Lower lobe of right lung (tissue), 2 donors: ENCODE results near the gene ASCC2. TPM values are rescaled to one million over a fixed set of nuclear protein-coding genes. Genes with fewer than 3 reads are reported as not detected.

Experiments used
- ATAC-seq, 2 donors: fragments of 200-7000 bp; cut with Tn5 transposase; one replicate each; pipeline ENCODE4 v1.9.1; 2020 to 2022; ENCODE audit warnings: mild to moderate bottlenecking in 2 of 2, moderate library complexity in 2 of 2
- DNase-seq: peaks from one replicate; pipeline ENCODE4 v3.0.0-alpha.2; 2020
- H3K27ac ChIP-seq: fragments of 200-600 bp; one replicate; pipeline ENCODE4 v1.8.0; 2022
- H3K27me3 ChIP-seq: fragments of 200-600 bp; one replicate; pipeline ENCODE4 v1.8.0; 2022; ENCODE audit warnings: low read depth
- H3K36me3 ChIP-seq: fragments of 200-600 bp; one replicate; pipeline ENCODE4 v1.8.0; 2022; ENCODE audit warnings: mild to moderate bottlenecking
- H3K4me1 ChIP-seq: fragments of 200-600 bp; one replicate; pipeline ENCODE4 v1.8.0; 2022
- H3K4me3 ChIP-seq: fragments of 200-600 bp; one replicate; pipeline ENCODE4 v1.8.0; 2022; ENCODE audit warnings: mild to moderate bottlenecking
- H3K9me3 ChIP-seq: fragments of 200-600 bp; one replicate; pipeline ENCODE4 v1.8.0; 2022
- CTCF ChIP-seq: fragments of 200-600 bp; IDR thresholded peaks from one replicate; pipeline ENCODE4 v1.8.0; 2022; ENCODE audit warnings: antibody characterized with exemption, mild to moderate bottlenecking
- intact Hi-C: fragments of 100-400 bp; cut with DNase I; formaldehyde crosslinking; loops from one replicate; pipeline ENCODE4 v1.11.0; 2022
- long read RNA-seq: library from polyadenylated mRNA; unstranded; transcript quantifications from one replicate; pipeline ENCODE4 v2.0.0, GENCODE V29; 2021
- total RNA-seq: library from RNA; stranded (reverse); fragmentation: NEBNext Ultra II Directional; extraction: Animal tissue kit (Norgen Biotek cat#: 25700); gene quantifications from one replicate; pipeline ENCODE4 v1.2.1, GENCODE V29; 2021
- donor health status: DM: no; HTN: yes; CAD: no; lungs with severe emphysema.

ASCC2 gene
- total RNA-seq: 65.4 TPM
- long read RNA-seq, transcript ASCC2-220 (2 exons, 562 nt): minor isoform, 5 of 115 reads
- long read RNA-seq, transcript ASCC2-201 (20 exons, 2,793 nt): minor isoform, 20 of 115 reads
- long read RNA-seq, transcript ASCC2-202 (21 exons, 2,823 nt): major isoform, 26 of 115 reads
- long read RNA-seq, partial matches to known transcripts: 19 of 115 reads
- long read RNA-seq, other reads (novel, unspliced or antisense): 45 of 115 reads

- Histone ChIP-seq H3K27ac (peak within 1 kb of the TSS; percentile 87), H3K36me3 (peaks cover 16% of the 10 kb centered on the region), H3K9me3 (no peaks in the 10 kb centered on the region), H3K4me1 (peaks cover 24% of the 10 kb centered on the region), H3K4me3 (peak within 1 kb of the TSS; percentile 93), H3K27me3 (no peaks in the 10 kb centered on the region)
- intact Hi-C loops: no loop called here
- TF ChIP-seq CTCF: no peak
- DNase-seq: peak; percentile 100
- ATAC-seq: peak; percentile 99
Measured at GRCh38 chr22:29837741-29838598, at the start of gene ASCC2. Gene ASCC2, minus strand, starts transcription at chr22:29838274. Its CDS starts 5,949 bp downstream, at chr22:29832325.

- H3K9me3 ChIP-seq: no peaks in the 10 kb centered on the region
- H3K27me3 ChIP-seq: no peaks in the 10 kb centered on the region
- H3K36me3 ChIP-seq: no peaks in the 10 kb centered on the region
- DNase-seq: no peak
- H3K27ac ChIP-seq: no peak overlapping the region
- intact Hi-C loops: no loop called here
- H3K4me1 ChIP-seq: peaks cover 40% of the 10 kb centered on the region
- no peak for ATAC-seq
- H3K4me3 ChIP-seq: no peak overlapping the region
- TF ChIP-seq CTCF: no peak
Measured at GRCh38 chr22:29887358-29887757, 49.3 kb upstream of the ASCC2 start.

- no peaks in the 10 kb centered on the region for H3K27me3 ChIP-seq
- H3K9me3 ChIP-seq: no peaks in the 10 kb centered on the region
- TF ChIP-seq CTCF: no peak
- no peak overlapping the region for H3K27ac ChIP-seq
- ATAC-seq (no peak), DNase-seq (no peak)
- intact Hi-C loops: no loop called here
- H3K4me1 ChIP-seq: peaks cover 40% of the 10 kb centered on the region
- H3K36me3 ChIP-seq: no peaks in the 10 kb centered on the region
- H3K4me3 ChIP-seq: no peak overlapping the region
Measured at GRCh38 chr22:29886596-29886995, 48.5 kb upstream of the ASCC2 start.

GRCh38 chr22:29885610-29886009 lies 47.5 kb upstream of the ASCC2 start:
- peaks cover 40% of the 10 kb centered on the region for H3K4me1 ChIP-seq
- H3K27ac ChIP-seq: no peak overlapping the region
- peak; percentile 32 to 37 for ATAC-seq
- no peaks in the 10 kb centered on the region for H3K9me3 ChIP-seq
- no peak for TF ChIP-seq CTCF
- peak overlapping the region; percentile 1 for H3K4me3 ChIP-seq
- no peaks in the 10 kb centered on the region for H3K36me3 ChIP-seq
- intact Hi-C loops: no loop called here
- H3K27me3 ChIP-seq: no peaks in the 10 kb centered on the region
- DNase-seq: no peak

GRCh38 chr22:29883775-29884097 lies 45.7 kb upstream of the ASCC2 start:
- Histone ChIP-seq H3K27ac (peak overlapping the region; percentile 95), H3K9me3 (no peaks in the 10 kb centered on the region), H3K4me3 (peak overlapping the region; percentile 88), H3K36me3 (no peaks in the 10 kb centered on the region), H3K27me3 (no peaks in the 10 kb centered on the region), H3K4me1 (peaks cover 40% of the 10 kb centered on the region)
- ATAC-seq (no peak), DNase-seq (no peak)
- TF ChIP-seq CTCF: no peak
- intact Hi-C loops: no loop called here
